HepG2 (cell line): ENCODE results near the gene GABRG3. TPM values are rescaled to one million over a fixed set of nuclear protein-coding genes. Genes with fewer than 3 reads are reported as not detected.

Source experiments
- ATAC-seq: fragments of 200-7000 bp; cut with Tn5 transposase; 3 replicates; pipeline ENCODE4 v1.9.1; 2020; ENCODE audit warnings: mild to moderate bottlenecking, moderate library complexity
- BruUV-seq: library from RNA; stranded (reverse); fragments of 400-500 nt; replicated peaks from 2 replicates; lab custom pipeline; 2021; lab: Mats Ljungman, UMichigan
- CTCF ChIA-PET: fragments of 300-600 bp; formaldehyde crosslinking; extraction: SDS; loops from one replicate; lab custom pipeline; 2021; ENCODE audit warnings: low total read pairs, inconsistent platforms, low intra/inter-chr PET ratio; lab: Yijun Ruan, JAX
- POLR2A ChIA-PET: fragments of 350-600 bp; sonication (Branson Sonifier 250); formaldehyde crosslinking; loops from one replicate; lab custom pipeline; 2020; ENCODE audit warnings: antibody characterized with exemption, inconsistent platforms; lab: Yijun Ruan, JAX
- DNase-seq: peaks from one replicate; pipeline ENCODE4 v3.0.0-alpha.2; 2015; ENCODE audit warnings: low spot score
- FAIRE-seq: peaks from 3 replicates; lab custom pipeline; 2011; peaks lifted over from hg19 to GRCh38; lab: Jason Lieb, UNC
- H2AFZ ChIP-seq: one replicate; pipeline ENCODE4 v1.6.1; 2011; ENCODE audit warnings: low read length, inconsistent platforms
- H3K27ac ChIP-seq: fragments of 300-600 bp; 3 replicates; pipeline ENCODE4 v1.8.0; 2011; ENCODE audit warnings: mixed run types, mild to moderate bottlenecking, mixed read lengths, low read length, inconsistent platforms; ENCODE audit not compliant: insufficient read depth; ENCODE audit errors: extremely low read length
- H3K27me3 ChIP-seq, 2 experiments: fragments of 200-600 bp in 1 of 2; 2 replicates in 1 of 2; 3 replicates in 1 of 2; pipeline versions ENCODE4 v1.6.0 to v1.8.0; 2011; ENCODE audit warnings: low read length in 2 of 2, mild to moderate bottlenecking in 2 of 2, moderate library complexity in 2 of 2, inconsistent platforms in 1 of 2; ENCODE audit not compliant: insufficient read depth in 2 of 2, control insufficient read depth in 1 of 2
- H3K36me3 ChIP-seq, 2 experiments: fragments of 200-600 bp in 1 of 2; replicated peaks in 1 of 2; 2 replicates in 1 of 2; 3 replicates in 1 of 2; pipeline versions ENCODE4 v1.5.1 to v1.8.0; 2011; ENCODE audit warnings: low read length in 2 of 2, inconsistent platforms in 1 of 2; ENCODE audit not compliant: insufficient read depth in 2 of 2, control insufficient read depth in 1 of 2
- H3K4me1 ChIP-seq: 2 replicates; pipeline ENCODE4 v1.5.1; 2012; ENCODE audit warnings: low read length, inconsistent platforms; ENCODE audit not compliant: insufficient read depth
- H3K4me2 ChIP-seq: 2 replicates; pipeline ENCODE4 v1.6.0; 2011; ENCODE audit warnings: low read depth, low read length, inconsistent platforms
- H3K4me3 ChIP-seq, 3 experiments: fragments of 200-600 bp in 1 of 3; sonication (generic), shearing (Covaris generic) in 1 of 3; replicated peaks in 1 of 3; 2 replicates each; pipeline ENCODE4 v1.5.1; 2011 to 2016; ENCODE audit warnings: low read length in 3 of 3, inconsistent platforms in 2 of 3, low read depth in 2 of 3, mild to moderate bottlenecking in 2 of 3, control low read depth in 1 of 3, mixed read lengths in 1 of 3; ENCODE audit not compliant: insufficient read depth in 1 of 3
- H3K79me2 ChIP-seq: one replicate; pipeline ENCODE4 v1.6.1; 2011; ENCODE audit warnings: low read length, inconsistent platforms; ENCODE audit not compliant: insufficient read depth
- H3K9ac ChIP-seq: 2 replicates; pipeline ENCODE4 v1.6.0; 2011; ENCODE audit warnings: mild to moderate bottlenecking, low read depth, low read length, inconsistent platforms; ENCODE audit not compliant: insufficient read depth
- H3K9me3 ChIP-seq: 2 replicates; pipeline ENCODE4 v1.5.1; 2012; ENCODE audit warnings: mild to moderate bottlenecking, low read length
- H4K20me1 ChIP-seq: 2 replicates; pipeline ENCODE4 v1.6.0; 2011; ENCODE audit warnings: inconsistent platforms, mild to moderate bottlenecking, low read length, moderate library complexity; ENCODE audit not compliant: insufficient read depth
- ATF7 ChIP-seq, 2 experiments: fragments of 450-650 bp in 1 of 2; sonication (generic) in 1 of 2; formaldehyde crosslinking in 1 of 2; IDR thresholded peaks; 2 replicates each; pipeline versions ENCODE4 v1.4.0 to v1.6.1; 2016 to 2020; ENCODE audit warnings: antibody characterized with exemption in 1 of 2, mild to moderate bottlenecking in 1 of 2, missing genetic modification reagents in 1 of 2
- BCL6 ChIP-seq: IDR thresholded peaks from 2 replicates; pipeline ENCODE4 v1.6.1; 2016; ENCODE audit warnings: missing genetic modification reagents, missing compliant biosample characterization
- CERS6 ChIP-seq: sonication (generic); formaldehyde crosslinking; IDR thresholded peaks from 2 replicates; pipeline ENCODE4 v1.5.0; 2020; ENCODE audit warnings: missing genetic modification reagents
- JARID2 ChIP-seq: sonication (generic); formaldehyde crosslinking; IDR thresholded peaks from 2 replicates; pipeline ENCODE4 v1.8.1; 2023; ENCODE audit warnings: missing genetic modification reagents, inconsistent platforms; ENCODE audit not compliant: insufficient replicate concordance
- PRDM4 ChIP-seq: sonication (generic); formaldehyde crosslinking; IDR thresholded peaks from 2 replicates; pipeline ENCODE4 v1.9.0; 2021; ENCODE audit warnings: missing genetic modification reagents, borderline replicate concordance
- TFAP4 ChIP-seq: sonication (generic); IDR thresholded peaks from 2 replicates; pipeline ENCODE4 v1.6.1; 2016; ENCODE audit warnings: low read depth, borderline replicate concordance
- ZC3H4 ChIP-seq: sonication (generic); formaldehyde crosslinking; IDR thresholded peaks from 2 replicates; pipeline ENCODE4 v1.4.0; 2020; ENCODE audit warnings: missing genetic modification reagents, borderline replicate concordance
- ZNF232 ChIP-seq: sonication (generic); formaldehyde crosslinking; IDR thresholded peaks from 2 replicates; pipeline ENCODE4 v1.4.0; 2020; ENCODE audit warnings: missing genetic modification reagents, borderline replicate concordance
- ZNF580 ChIP-seq: IDR thresholded peaks from 2 replicates; pipeline ENCODE4 v1.6.1; 2016; ENCODE audit warnings: low read depth, borderline replicate concordance
- ZNF737 ChIP-seq: sonication (generic); formaldehyde crosslinking; IDR thresholded peaks from 2 replicates; pipeline ENCODE4 v1.5.0; 2020; ENCODE audit warnings: missing genetic modification reagents, mild to moderate bottlenecking, borderline replicate concordance
- ZNF75D ChIP-seq: sonication (generic); formaldehyde crosslinking; IDR thresholded peaks from 2 replicates; pipeline ENCODE4 v1.8.1; 2023; ENCODE audit warnings: missing genetic modification reagents, mild to moderate bottlenecking, borderline replicate concordance
- WGBS: methylation state at CpG from one replicate; pipeline ENCODE4 v1.1.6; 2017; ENCODE audit warnings: low lambda C conversion rate; 5-methylcytosine and 5-hydroxymethylcytosine counted together
- in situ Hi-C: cut with HindIII; loops from 2 replicates; pipeline ENCODE4 v1.10.0; 2017; ENCODE audit warnings: low pct_unique_long_range_greater_than_20kb; ENCODE audit not compliant: extremely low pct_ligation_motif_present
- intact Hi-C: fragments of 100-400 bp; cut with micrococcal nuclease; formaldehyde crosslinking; loops from one replicate; pipeline ENCODE4 v1.10.0; 2022; ENCODE audit not compliant: unreplicated experiment
- polyA plus RNA-seq, 8 experiments: library from polyadenylated mRNA; depleted of rRNA in 3 of 8; stranded (reverse) in 7 of 8; unstranded in 1 of 8; fragments of >200 nt; fragmentation: Illumina TruSeq in 4 of 8; extraction: Trizol in 4 of 8; gene quantifications; 2 replicates each; pipeline versions ENCODE4 v1.2.1 to v1.2.3, GENCODE V29; 2011 to 2016; ENCODE audit warnings: low read depth in 4 of 8, missing spikeins in 1 of 8, mixed read lengths in 1 of 8; ENCODE audit not compliant: insufficient read depth in 1 of 8
- total RNA-seq, 5 experiments: library from RNA; depleted of rRNA; stranded (reverse); fragments of >200 nt; fragmentation: Illumina TruSeq; extraction: Trizol; gene quantifications; 2 replicates each; pipeline ENCODE4 v1.2.3, GENCODE V29; 2016; ENCODE audit warnings: low read depth in 1 of 5

Gene GABRG3
- total and polyA plus RNA-seq, 2 of the 13 experiments (the other 11 are each of a cell fraction or from before 2014, with no cell fraction given), result not detected

- intact Hi-C loops, result no loop called here
- WGBS, result 69% methylated on average over 12 of the region's 15 CpGs
- ChIA-PET CTCF (no interaction called here), POLR2A (no interaction called here)
- no peak for ATAC-seq
- H3K4me3 ChIP-seq, result no peak overlapping the region
- no peak overlapping the region for H3K4me2 ChIP-seq
- no peak overlapping the region for H2AFZ ChIP-seq
- H3K9me3 ChIP-seq, result peaks cover 21% of the 10 kb centered on the region
- no peak overlapping the region for H3K27ac ChIP-seq
- no peaks in the 10 kb centered on the region for H4K20me1 ChIP-seq
- no peak overlapping the region for H3K9ac ChIP-seq
- H3K36me3 ChIP-seq, result no peaks in the 10 kb centered on the region
- no peaks in the 10 kb centered on the region for H3K27me3 ChIP-seq
- H3K79me2 ChIP-seq, result no peaks in the 10 kb centered on the region
- in situ Hi-C loops, result no loop called here
- no peak for DNase-seq
- no TSS peak for BruUV-seq
- no peak for FAIRE-seq
- H3K4me1 ChIP-seq, result no peaks in the 10 kb centered on the region
- TF ChIP-seq JARID2 (CRISPR knock-in tag), result no peak
- no peak for TF ChIP-seq ATF7 (IDR thresholded peaks at IDR 0.05)
- TF ChIP-seq ATF7 (CRISPR knock-in tag; IDR thresholded peaks at IDR 0.05), result no peak
- no peak for TF ChIP-seq TFAP4
- TF ChIP-seq ZNF580, result no peak
- no peak for TF ChIP-seq ZNF232 (CRISPR knock-in tag)
- no peak for TF ChIP-seq ZC3H4
- no peak for TF ChIP-seq CERS6 (CRISPR knock-in tag)
- TF ChIP-seq ZNF737 (CRISPR knock-in tag), result no peak
- no peak for TF ChIP-seq PRDM4 (CRISPR knock-in tag)
- no peak for TF ChIP-seq ZNF75D (CRISPR knock-in tag)
- no peak for TF ChIP-seq BCL6
Measured at GRCh38 chr15:27500206-27500605, 529.2 kb downstream of the GABRG3 start.
